Cardiac septum (tissue), 1 donor: ENCODE measurements around the gene ANKRD36. TPM values are rescaled to one million over a fixed set of nuclear protein-coding genes. Genes with fewer than 3 reads are reported as not detected.
"Not testable (repeated sequence)": the region's sequence is repeated elsewhere in the genome, so short reads cannot be mapped to it uniquely, and the experiment has no call there.

Source experiments
- DNase-seq: peaks from one replicate; pipeline ENCODE4 v3.0.0-alpha.2; 2020; ENCODE audit warnings: low spot score
- intact Hi-C: fragments of 100-400 bp; cut with DNase I; formaldehyde crosslinking; loops from one replicate; pipeline ENCODE4 v1.14.0; 2022
- long read RNA-seq: library from polyadenylated mRNA; unstranded; transcript quantifications from one replicate; pipeline ENCODE4 v2.0.0, GENCODE V29; 2021
- total RNA-seq: library from RNA; stranded (reverse); fragmentation: NEBNext Ultra II Directional; extraction: Animal tissue kit (Norgen Biotek cat#: 25700); gene quantifications from one replicate; pipeline ENCODE4 v1.2.1, GENCODE V29; 2021
- donor health status: DM: no; HTN: no; CAD: no.

The ANKRD36 gene
- total RNA-seq = 6.5 TPM
- long read RNA-seq, partial matches to known transcripts = 2 of 8 reads
- long read RNA-seq, other reads (novel, unspliced or antisense) = 6 of 8 reads

DNA sequence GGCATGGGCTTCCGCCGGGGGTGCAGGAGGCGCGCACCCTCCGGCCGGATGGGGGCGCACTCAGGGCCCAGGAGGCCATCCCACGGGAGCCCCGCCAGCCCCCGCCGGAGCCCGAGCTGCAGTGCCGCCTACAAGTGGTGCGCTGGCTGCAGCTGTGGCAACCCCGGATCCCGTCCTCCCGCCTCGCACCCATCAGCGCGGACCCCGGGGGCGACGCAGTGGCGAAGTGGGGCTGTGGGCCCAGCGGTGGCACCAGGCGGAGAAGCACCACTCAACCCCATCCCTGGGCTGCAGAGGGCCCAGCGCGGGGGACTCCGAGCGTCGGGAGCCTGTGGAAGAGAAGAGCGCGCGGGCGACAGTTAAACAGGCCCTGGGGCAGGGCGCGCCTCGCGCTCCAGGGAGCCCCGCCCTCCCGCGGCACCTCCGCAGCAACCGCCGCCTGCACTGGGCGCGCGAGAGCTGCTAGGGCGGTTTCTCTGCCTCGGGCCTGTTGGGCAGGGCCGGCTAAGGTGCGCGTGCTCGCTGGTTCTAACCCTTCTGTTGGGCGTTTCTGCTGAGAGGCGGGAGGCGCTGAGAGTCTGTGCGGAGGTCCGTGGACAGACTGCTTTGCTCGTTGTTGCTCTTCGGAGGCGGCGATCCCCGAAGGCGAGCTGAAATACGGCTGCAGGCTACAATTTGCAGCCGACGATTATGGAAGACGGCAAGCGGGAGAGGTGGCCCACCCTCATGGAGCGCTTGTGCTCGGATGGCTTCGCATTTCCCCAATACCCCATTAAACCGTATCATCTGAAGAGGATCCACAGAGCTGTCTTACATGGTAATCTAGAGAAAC is at the start of gene ANKRD36:
Gene ANKRD36, plus strand, starts transcription at position 104 of the 832 bp plus-strand sequence. Its CDS starts 587 bp downstream, at position 691.
- intact Hi-C loops = not testable (repeated sequence)
- peak; percentile 89 for DNase-seq

- intact Hi-C loops, DNase-seq: not testable (repeated sequence)
These were observed 46.9 kb upstream of the ANKRD36 start for GRCh38 chr2:97066030-97066429.

- intact Hi-C loops = no loop called here
- no peak for DNase-seq
These were observed 45.5 kb upstream of the ANKRD36 start for GRCh38 chr2:97067279-97068004.

GRCh38 chr2:97068074-97068473 is 44.9 kb upstream of the ANKRD36 start:
- intact Hi-C loops = no loop called here
- no peak for DNase-seq

GRCh38 chr2:97068722-97069121 is 44.2 kb upstream of the ANKRD36 start:
- DNase-seq, intact Hi-C loops: not testable (repeated sequence)

DNA sequence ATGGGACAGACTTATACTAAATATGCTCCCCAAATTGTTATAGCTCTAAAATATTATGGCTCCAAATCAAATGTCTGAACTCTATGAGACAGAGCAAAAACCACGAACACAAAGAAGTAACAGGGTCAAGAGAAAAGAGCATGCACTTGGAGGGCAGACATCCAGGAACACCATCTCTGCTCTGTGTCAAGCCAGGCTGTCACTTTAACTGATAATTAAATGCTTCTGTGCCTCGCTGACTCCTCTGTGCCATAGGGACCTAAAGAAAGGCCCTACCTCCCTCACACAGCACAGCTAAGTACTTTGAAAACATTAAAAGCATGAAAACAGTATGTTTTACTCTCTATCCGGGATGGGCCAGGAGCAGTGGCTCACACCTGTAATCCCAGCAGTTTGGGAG is 42.0 kb upstream of the ANKRD36 start:
- DNase-seq, intact Hi-C loops: not testable (repeated sequence)

- intact Hi-C loops, DNase-seq: not testable (repeated sequence)
These were observed 35.7 kb upstream of the ANKRD36 start for GRCh38 chr2:97077213-97077612.

DNA sequence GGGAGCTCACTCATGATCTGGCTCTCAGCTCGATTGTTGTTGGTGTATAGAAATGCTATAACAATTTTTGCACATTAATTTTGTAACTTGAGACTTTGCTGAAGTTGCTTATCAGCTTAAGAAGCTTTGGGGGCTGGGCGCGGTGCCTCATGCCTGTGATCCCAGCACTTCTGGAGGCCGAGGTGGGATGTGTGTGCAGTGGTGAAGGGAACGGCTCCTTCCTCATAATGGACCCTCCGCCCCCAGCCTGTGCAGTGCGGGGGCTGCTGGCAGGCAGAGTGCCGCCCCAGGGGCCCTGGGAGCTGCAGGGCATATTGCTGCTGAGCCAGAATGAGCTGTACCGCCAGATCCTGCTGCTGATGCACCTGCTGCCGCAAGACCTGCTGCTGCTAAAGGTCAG is 32.1 kb upstream of the ANKRD36 start:
- intact Hi-C loops, DNase-seq: not testable (repeated sequence)

DNA sequence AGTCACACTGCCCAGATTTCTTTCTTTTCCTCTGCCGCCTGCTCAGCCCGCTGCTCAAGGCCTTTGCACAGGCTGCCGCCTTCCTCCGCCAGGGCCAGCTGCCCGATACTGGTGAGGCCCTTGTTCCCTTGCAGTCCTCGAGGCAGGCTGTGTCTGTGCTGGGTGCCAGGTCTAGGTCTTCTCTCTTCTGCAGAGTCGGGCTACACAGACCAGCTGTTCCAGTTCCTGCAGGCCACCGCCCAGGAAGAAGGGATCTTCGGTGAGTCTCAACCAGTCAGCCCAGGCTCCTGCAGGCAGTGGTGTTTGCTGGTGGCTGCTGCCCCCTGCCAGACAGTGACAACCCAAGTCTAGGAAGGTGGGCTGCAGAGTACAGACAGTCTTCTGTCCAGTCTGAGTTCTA is 30.7 kb upstream of the ANKRD36 start:
- intact Hi-C loops, DNase-seq: not testable (repeated sequence)

DNA sequence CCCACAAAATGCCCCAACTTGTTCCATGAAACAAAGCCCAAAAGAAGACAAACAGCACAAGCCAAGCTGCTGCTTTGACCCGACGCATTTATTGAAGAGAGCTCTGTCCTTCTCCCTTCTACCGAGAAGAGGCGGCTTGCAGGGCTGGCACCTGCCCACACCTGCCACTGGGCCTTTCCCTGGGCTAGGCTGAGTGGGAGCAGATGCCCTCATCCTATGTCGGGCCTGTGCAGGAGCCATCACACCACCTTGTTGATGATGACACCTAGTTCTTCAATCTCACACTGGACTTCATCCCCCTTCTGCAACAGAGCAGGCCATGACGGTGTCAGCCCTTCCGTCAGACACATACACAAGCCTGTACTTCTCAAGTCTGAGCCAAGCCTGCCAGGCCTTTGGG is 29.4 kb upstream of the ANKRD36 start:
- DNase-seq, intact Hi-C loops: not testable (repeated sequence)

- intact Hi-C loops, DNase-seq: not testable (repeated sequence)
These were observed 27.9 kb upstream of the ANKRD36 start for GRCh38 chr2:97085093-97085492.

GRCh38 chr2:97088706-97089105 is 24.2 kb upstream of the ANKRD36 start:
- intact Hi-C loops = not testable (repeated sequence)

DNA sequence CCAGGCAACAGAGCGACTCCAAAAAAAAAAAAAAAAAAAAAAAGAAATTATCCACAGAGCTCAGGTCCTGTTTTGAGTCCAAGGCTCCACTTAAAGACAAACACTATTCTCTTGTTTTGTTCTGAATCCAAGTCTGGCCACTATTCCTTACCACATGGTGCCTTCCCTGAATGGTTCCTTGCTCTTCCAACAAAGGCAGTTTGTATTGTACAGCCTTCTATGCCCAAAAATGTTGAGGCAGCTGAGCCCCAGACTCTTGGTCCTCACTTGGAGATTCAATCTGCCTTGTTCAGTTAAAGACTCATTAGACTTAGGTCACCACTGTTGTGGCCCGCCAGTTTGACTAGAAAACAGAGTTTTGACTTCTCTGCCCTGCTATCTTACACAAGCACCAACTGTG is 20.0 kb upstream of the ANKRD36 start:
- DNase-seq, intact Hi-C loops: not testable (repeated sequence)

More at GRCh38 chr2:97088706-97089105, 24.2 kb upstream of the ANKRD36 start:
- DNase-seq = not testable (repeated sequence)

- DNase-seq = not testable (repeated sequence)
These were observed 18.8 kb upstream of the ANKRD36 start for GRCh38 chr2:97093983-97094771.

GRCh38 chr2:97094772-97095611 is 18.0 kb upstream of the ANKRD36 start, which contains the start of gene FAHD2B:
Gene FAHD2B (minus strand): TSS chr2:97094882. CDS start chr2:97091706, 3,176 bp downstream.
- peak; percentile 89 for DNase-seq

More at GRCh38 chr2:97093983-97094771, 18.8 kb upstream of the ANKRD36 start:
- intact Hi-C loops = not testable (repeated sequence)

DNA sequence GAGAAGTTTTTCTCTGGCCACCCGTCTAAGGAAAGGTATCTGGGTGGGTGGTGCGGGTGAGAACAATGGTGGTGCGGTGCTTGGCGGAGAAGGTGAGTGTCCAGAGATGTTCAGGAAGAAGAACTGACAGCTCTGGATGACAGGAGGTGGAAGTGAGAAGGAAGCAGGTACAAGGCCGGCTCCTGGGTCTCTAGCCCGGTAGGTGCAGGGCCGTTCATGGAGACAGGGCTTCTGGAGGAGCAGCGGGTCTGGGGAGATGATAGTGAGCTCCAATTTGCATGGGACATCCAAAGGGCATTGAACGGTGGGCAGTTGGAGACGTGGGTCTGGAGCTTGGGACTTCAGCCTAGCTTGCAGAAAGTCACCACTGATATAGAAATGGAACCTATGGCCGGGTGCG is 17.3 kb upstream of the ANKRD36 start:
- no peak for DNase-seq
- intact Hi-C loops = no loop called here

More at GRCh38 chr2:97094772-97095611, 18.0 kb upstream of the ANKRD36 start, which contains the start of gene FAHD2B:
- intact Hi-C loops = not testable (repeated sequence)

- intact Hi-C loops, DNase-seq: not testable (repeated sequence)
These were observed 14.1 kb upstream of the ANKRD36 start for GRCh38 chr2:97098786-97099372.

- DNase-seq, intact Hi-C loops: not testable (repeated sequence)
These were observed 6.1 kb upstream of the ANKRD36 start for GRCh38 chr2:97106878-97107277.
